WTC11 (cell line): ENCODE data around the gene SUSD1. TPM values are rescaled to one million over a fixed set of nuclear protein-coding genes. Genes with fewer than 3 reads are reported as not detected.

Source experiments
- ATAC-seq: fragments of 200-7000 bp; cut with Tn5 transposase; 2 replicates; pipeline ENCODE4 v1.10.0; 2021; ENCODE audit warnings: mild to moderate bottlenecking, moderate library complexity
- CTCF ChIA-PET: fragments of 300-600 bp; sonication (Branson Sonifier 250); formaldehyde crosslinking; loops from one replicate; lab custom pipeline; 2021; ENCODE audit warnings: antibody characterized with exemption; lab: Charles Lee
- POLR2A ChIA-PET: fragments of 350-600 bp; sonication (Branson Sonifier 250); formaldehyde crosslinking; loops from one replicate; lab custom pipeline; 2021; ENCODE audit warnings: antibody characterized with exemption; lab: Charles Lee
- DNase-seq: peaks from one replicate; pipeline ENCODE4 v3.0.0; 2021; ENCODE audit warnings: low spot score
- H3K27ac Mint-ChIP-seq: 2 replicates; pipeline ENCODE4 v1.8.0; 2021; ENCODE audit warnings: mixed read lengths
- H3K27me3 Mint-ChIP-seq: 2 replicates; pipeline ENCODE4 v1.8.0; 2021; ENCODE audit warnings: low read depth, mild to moderate bottlenecking, moderate library complexity, mixed read lengths
- H3K36me3 Mint-ChIP-seq: 2 replicates; pipeline ENCODE4 v1.8.0; 2021; ENCODE audit warnings: mixed read lengths
- H3K4me1 Mint-ChIP-seq: 2 replicates; pipeline ENCODE4 v1.8.0; 2022; ENCODE audit warnings: mixed read lengths
- H3K4me3 Mint-ChIP-seq: 2 replicates; pipeline ENCODE4 v1.8.0; 2021; ENCODE audit warnings: mild to moderate bottlenecking, moderate library complexity, mixed read lengths
- H3K9me3 Mint-ChIP-seq: 2 replicates; pipeline ENCODE4 v1.8.0; 2021; ENCODE audit warnings: mixed read lengths
- AR ChIP-seq: fragments of 250-450 bp; sonication (Bioruptor Pico); IDR thresholded peaks from 2 replicates; pipeline ENCODE4 v1.9.0; 2021; ENCODE audit warnings: mild to moderate bottlenecking
- ATF3 ChIP-seq: sonication (generic); formaldehyde crosslinking; conservative IDR thresholded peaks from 2 replicates; pipeline ENCODE4 v1.8.1; 2022; ENCODE audit warnings: mild to moderate bottlenecking, missing genetic modification reagents
- E2F1 ChIP-seq: sonication (generic); formaldehyde crosslinking; IDR thresholded peaks from 2 replicates; pipeline ENCODE4 v1.8.0; 2022; ENCODE audit warnings: mild to moderate bottlenecking, missing genetic modification reagents
- E2F4 ChIP-seq: sonication (generic); formaldehyde crosslinking; IDR thresholded peaks from 2 replicates; pipeline ENCODE4 v1.8.1; 2022; ENCODE audit warnings: low read depth, mild to moderate bottlenecking, moderate library complexity, missing genetic modification reagents, borderline replicate concordance
- FOXK1 ChIP-seq: sonication (generic); formaldehyde crosslinking; IDR thresholded peaks from 2 replicates; pipeline ENCODE4 v1.8.0; 2022; ENCODE audit warnings: mild to moderate bottlenecking, moderate library complexity, missing genetic modification reagents
- GRHL2 ChIP-seq: fragments of 250-450 bp; sonication (Bioruptor Pico); IDR thresholded peaks from 2 replicates; pipeline ENCODE4 v1.8.0; 2022; ENCODE audit warnings: mild to moderate bottlenecking, moderate library complexity; ENCODE audit not compliant: insufficient replicate concordance, severe bottlenecking
- GTF2I ChIP-seq: fragments of 250-450 bp; sonication (Bioruptor Pico); conservative IDR thresholded peaks from 2 replicates; pipeline ENCODE4 v1.4.0; 2021; ENCODE audit warnings: mild to moderate bottlenecking
- MXD4 ChIP-seq: fragments of 250-450 bp; sonication (Bioruptor Pico); IDR thresholded peaks from 2 replicates; pipeline ENCODE4 v1.8.0; 2021; ENCODE audit warnings: mild to moderate bottlenecking, moderate library complexity, borderline replicate concordance
- PRDM15 ChIP-seq: sonication (generic); formaldehyde crosslinking; IDR thresholded peaks from 2 replicates; pipeline ENCODE4 v1.8.0; 2022; ENCODE audit warnings: missing genetic modification reagents
- RELA ChIP-seq: sonication (generic); formaldehyde crosslinking; IDR thresholded peaks from 2 replicates; pipeline ENCODE4 v1.8.1; 2022; ENCODE audit warnings: missing genetic modification reagents, mild to moderate bottlenecking, borderline replicate concordance
- RORB ChIP-seq: fragments of 250-450 bp; sonication (Bioruptor Pico); IDR thresholded peaks from 2 replicates; pipeline ENCODE4 v1.9.0; 2021; ENCODE audit warnings: mild to moderate bottlenecking
- TP53 ChIP-seq: sonication (generic); formaldehyde crosslinking; IDR thresholded peaks from 2 replicates; pipeline ENCODE4 v1.8.1; 2023; ENCODE audit warnings: mild to moderate bottlenecking, missing genetic modification reagents
- ZNF263 ChIP-seq: sonication (generic); formaldehyde crosslinking; IDR thresholded peaks from 2 replicates; pipeline ENCODE4 v1.8.1; 2022; ENCODE audit warnings: low read depth, mild to moderate bottlenecking, moderate library complexity, missing genetic modification reagents
- ZNF281 ChIP-seq: sonication (generic); formaldehyde crosslinking; IDR thresholded peaks from 2 replicates; pipeline ENCODE4 v1.8.0; 2023; ENCODE audit warnings: mild to moderate bottlenecking, missing genetic modification reagents
- ZNF396 ChIP-seq: fragments of 250-450 bp; sonication (Bioruptor Pico); IDR thresholded peaks from 2 replicates; pipeline ENCODE4 v1.8.0; 2021; ENCODE audit warnings: mild to moderate bottlenecking, moderate library complexity, borderline replicate concordance
- ZNF425 ChIP-seq: fragments of 250-450 bp; sonication (Bioruptor Pico); conservative IDR thresholded peaks from 2 replicates; pipeline ENCODE4 v1.9.0; 2021; ENCODE audit warnings: mild to moderate bottlenecking
- ZSCAN18 ChIP-seq: fragments of 250-450 bp; sonication (Bioruptor Pico); IDR thresholded peaks from 2 replicates; pipeline ENCODE4 v2.1.2; 2022; ENCODE audit warnings: mild to moderate bottlenecking, moderate library complexity
- total RNA-seq: library from RNA; stranded (reverse); gene quantifications from 3 replicates; pipeline ENCODE4 v1.2.3, GENCODE V29; 2021

Gene SUSD1
- total RNA-seq, 1 experiment from 2014 or later = 5.1 TPM

- DNase-seq = no peak
- Mint-ChIP-seq H3K4me1 (peaks cover 17% of the 10 kb centered on the region), H3K4me3 (no peak overlapping the region), H3K36me3 (no peaks in the 10 kb centered on the region), H3K27me3 (no peaks in the 10 kb centered on the region), H3K9me3 (no peaks in the 10 kb centered on the region), H3K27ac (no peak overlapping the region)
- ATAC-seq = no peak
- ChIA-PET CTCF (interaction anchor here (1.4 kb wide), 1 partner anchor 14 kb away, joined by 4 read pairs; no protein-coding TSS in a partner anchor), POLR2A (no interaction called here)
- TF ChIP-seq GRHL2 (no peak), GTF2I (no peak), TP53 (CRISPR knock-in tag) (no peak), AR (no peak), E2F1 (no peak), ZNF263 (CRISPR knock-in tag) (no peak), MXD4 (CRISPR knock-in tag) (no peak)
These were observed 47.8 kb downstream of the SUSD1 start for GRCh38 chr9:112127281-112127680.

GRCh38 chr9:112125951-112126388, 49.1 kb downstream of the SUSD1 start:
- H3K27ac Mint-ChIP-seq = no peak overlapping the region
- H3K4me3 Mint-ChIP-seq = no peak overlapping the region
- no peaks in the 10 kb centered on the region for H3K27me3 Mint-ChIP-seq
- ChIA-PET POLR2A (no interaction called here), CTCF (interaction anchor here (1.4 kb wide), 1 partner anchor 13 kb away, joined by 4 read pairs; no protein-coding TSS in a partner anchor)
- DNase-seq (no peak), ATAC-seq (no peak)
- H3K9me3 Mint-ChIP-seq = no peaks in the 10 kb centered on the region
- H3K4me1 Mint-ChIP-seq = peaks cover 7% of the 10 kb centered on the region
- H3K36me3 Mint-ChIP-seq = no peaks in the 10 kb centered on the region
- no peak for TF ChIP-seq ATF3 (CRISPR knock-in tag)
- no peak for TF ChIP-seq GTF2I
- no peak for TF ChIP-seq RELA (CRISPR knock-in tag)
- no peak for TF ChIP-seq E2F4 (CRISPR knock-in tag)
- TF ChIP-seq ZNF281 (CRISPR knock-in tag) = no peak
- no peak for TF ChIP-seq FOXK1 (CRISPR knock-in tag)
- TF ChIP-seq ZNF396 (CRISPR knock-in tag) = no peak
- no peak for TF ChIP-seq E2F1
- no peak for TF ChIP-seq PRDM15 (CRISPR knock-in tag)
- TF ChIP-seq ZNF425 (CRISPR knock-in tag) = no peak
- TF ChIP-seq ZSCAN18 = no peak
- no peak for TF ChIP-seq RORB (CRISPR knock-in tag)
